Spinal cord (tissue), 10 donors: ENCODE data around the gene PDCD2L. TPM values are rescaled to one million over a fixed set of nuclear protein-coding genes. Genes with fewer than 3 reads are reported as not detected.
"Not testable (repeated sequence)": the region's sequence is repeated elsewhere in the genome, so short reads cannot be mapped to it uniquely, and the experiment has no call there.

Experiments
- DNase-seq, 6 donors: peaks; one replicate each; pipeline versions ENCODE4 v3.0.0 to v3.0.0-alpha.2; 2013 to 2015; ENCODE audit warnings: low spot score in 6 of 6, low read depth in 4 of 6
- H3K27ac ChIP-seq: one replicate; pipeline ENCODE4 v1.5.1; 2013; ENCODE audit warnings: low read depth, low read length, control low read depth
- H3K27me3 ChIP-seq: one replicate; pipeline ENCODE4 v1.6.1; 2013; ENCODE audit warnings: low read length; ENCODE audit not compliant: control insufficient read depth, insufficient read depth
- H3K36me3 ChIP-seq: one replicate; pipeline ENCODE4 v1.6.1; 2013; ENCODE audit warnings: low read length; ENCODE audit not compliant: control insufficient read depth, insufficient read depth
- H3K4me1 ChIP-seq: one replicate; pipeline ENCODE4 v1.6.1; 2013; ENCODE audit warnings: low read length; ENCODE audit not compliant: control insufficient read depth, insufficient read depth
- H3K4me3 ChIP-seq: one replicate; pipeline ENCODE4 v1.5.1; 2013; ENCODE audit warnings: low read depth, low read length, control low read depth
- H3K9me3 ChIP-seq: one replicate; pipeline ENCODE4 v1.6.1; 2013; ENCODE audit warnings: low read length; ENCODE audit not compliant: control insufficient read depth, insufficient read depth
- WGBS: methylation state at CpG from one replicate; pipeline ENCODE4 v1.1.5; 2013; ENCODE audit warnings: missing lambda C conversion rate; ENCODE audit not compliant: insufficient coverage; 5-methylcytosine and 5-hydroxymethylcytosine counted together
- polyA plus RNA-seq, 2 donors: library from polyadenylated mRNA; unstranded; fragments of 120-200 nt; gene quantifications; one replicate each; pipeline ENCODE4 v1.2.1, GENCODE V29; 2013; ENCODE audit not compliant: insufficient read length in 2 of 2
- total RNA-seq, 2 donors: library from RNA; depleted of rRNA in 1 of 2; stranded (reverse); fragments of 120-200 nt in 1 of 2; fragments of >200 nt in 1 of 2; gene quantifications; one replicate each; pipeline versions ENCODE4 v1.2.3 to v1.2.4, GENCODE V29; 2013 to 2014
- donor health status: healthy.

The PDCD2L gene
- total and polyA plus RNA-seq, 4 donors, result 9.0 to 19.7 (median 18.8) TPM

DNA sequence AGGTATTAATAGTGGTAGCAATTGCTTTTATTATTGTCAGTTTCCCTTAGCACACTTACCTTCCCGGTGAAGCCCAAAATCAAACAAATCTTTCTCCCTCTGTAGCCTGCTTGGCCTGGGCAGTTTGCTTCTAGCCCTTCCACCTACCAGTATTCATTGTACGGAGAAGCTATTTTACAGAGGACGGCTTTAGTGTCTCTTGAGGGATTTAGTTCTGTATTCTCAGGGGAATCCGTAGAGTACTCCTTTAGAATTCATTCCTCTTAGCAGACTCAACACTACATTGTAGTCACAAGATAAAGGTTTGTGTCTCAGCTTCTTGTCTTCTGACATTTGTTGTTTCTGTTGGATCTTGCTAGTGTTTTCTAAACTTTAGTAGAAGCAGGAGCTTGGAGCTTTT is 53.2 kb downstream of the PDCD2L start:
- H3K4me1 ChIP-seq, result no peaks in the 10 kb centered on the region
- WGBS, result no CpG with 5 or more reads among the region's 4 CpGs
- DNase-seq, result no peak
- H3K9me3 ChIP-seq, result no peaks in the 10 kb centered on the region
- no peak overlapping the region for H3K4me3 ChIP-seq
- H3K36me3 ChIP-seq, result peaks cover 40% of the 10 kb centered on the region
- H3K27me3 ChIP-seq, result no peaks in the 10 kb centered on the region
- H3K27ac ChIP-seq, result no peak overlapping the region

DNA sequence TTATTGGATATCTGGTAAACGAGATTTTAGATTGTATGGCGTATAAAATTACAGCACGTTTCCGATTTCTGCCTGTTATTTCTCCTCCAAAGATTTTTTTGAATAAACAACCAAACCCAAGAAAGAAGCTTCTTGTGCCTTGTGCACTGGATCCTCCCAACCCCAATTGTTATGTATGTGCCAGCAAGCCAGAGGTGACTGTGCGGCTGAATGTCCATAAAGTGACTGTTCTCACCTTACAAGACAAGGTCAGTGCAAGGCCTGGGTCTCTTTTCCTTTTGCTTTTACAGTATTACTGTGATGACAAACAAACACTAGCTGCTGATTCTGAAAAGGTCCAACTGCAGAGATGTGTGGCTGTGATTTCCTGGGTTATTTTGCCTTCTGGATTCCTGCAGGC is 54.5 kb downstream of the PDCD2L start:
- Histone ChIP-seq H3K4me1 (no peaks in the 10 kb centered on the region), H3K27me3 (no peaks in the 10 kb centered on the region), H3K4me3 (no peak overlapping the region), H3K36me3 (peaks cover 47% of the 10 kb centered on the region), H3K27ac (no peak overlapping the region), H3K9me3 (no peaks in the 10 kb centered on the region)
- DNase-seq, result no peak
- 100% methylated on average over 1 of the region's 5 CpGs for WGBS

DNA sequence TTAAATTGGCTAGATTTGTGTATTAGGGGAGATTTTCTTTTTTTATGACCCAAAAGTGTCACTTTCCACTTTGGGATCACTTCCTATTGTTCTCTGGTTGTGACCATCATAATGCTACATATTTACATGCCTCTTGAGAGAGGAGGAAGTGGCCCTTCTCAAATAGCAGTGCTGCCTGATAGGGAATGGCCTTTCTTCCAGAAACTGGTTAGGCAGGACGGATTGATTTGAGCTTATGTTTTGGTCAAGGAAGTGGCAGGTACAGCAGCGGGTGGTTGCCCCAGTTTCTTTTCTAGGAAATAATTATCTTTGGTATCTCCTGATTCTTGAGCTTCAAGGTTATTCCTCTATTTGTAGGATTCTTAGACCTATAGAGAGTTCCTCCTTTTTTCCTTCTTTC is 55.4 kb downstream of the PDCD2L start:
- DNase-seq, result no peak
- Histone ChIP-seq H3K27me3 (no peaks in the 10 kb centered on the region), H3K4me1 (no peaks in the 10 kb centered on the region), H3K27ac (no peak overlapping the region), H3K36me3 (peaks cover 49% of the 10 kb centered on the region), H3K9me3 (no peaks in the 10 kb centered on the region), H3K4me3 (no peak overlapping the region)
- 100% methylated on average over 1 of the region's 2 CpGs for WGBS

DNA sequence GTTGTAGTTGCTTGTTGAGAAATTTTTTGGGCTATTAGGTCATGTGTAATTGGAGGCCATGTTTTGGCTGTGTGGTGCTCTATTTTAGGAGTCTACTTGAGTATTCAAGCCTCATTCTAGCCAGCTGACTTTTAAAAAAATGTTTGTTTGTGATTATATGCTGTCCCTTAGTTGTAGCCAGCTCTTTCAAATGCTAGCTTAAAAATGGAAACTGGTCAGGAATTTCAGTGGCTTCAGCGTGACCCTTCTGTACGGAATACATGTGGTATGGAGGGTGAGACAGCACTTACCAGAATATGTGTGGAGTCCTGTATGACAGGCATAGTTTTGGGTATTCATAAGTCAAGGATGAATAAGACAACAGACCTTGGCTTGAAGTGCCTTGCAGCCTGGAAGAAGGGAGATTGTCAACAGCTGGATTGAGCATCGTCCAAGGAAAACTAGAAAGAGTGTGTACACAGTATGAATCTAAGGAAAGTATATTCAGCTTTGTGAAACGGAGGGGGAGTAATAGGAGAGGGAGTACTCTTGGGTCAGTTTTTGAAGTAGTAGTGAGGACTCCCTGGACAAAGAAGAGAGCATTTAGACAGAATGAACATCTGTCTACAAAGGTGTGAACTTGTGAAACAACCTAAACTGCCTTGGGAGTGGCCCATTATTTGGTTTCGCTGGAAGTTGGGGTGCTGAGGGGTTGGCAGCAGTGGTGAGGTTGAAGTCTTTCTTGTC is 57.3 kb downstream of the PDCD2L start:
- no peak overlapping the region for H3K4me3 ChIP-seq
- H3K36me3 ChIP-seq, result peaks cover 53% of the 10 kb centered on the region
- no peak for DNase-seq
- H3K4me1 ChIP-seq, result no peaks in the 10 kb centered on the region
- no peaks in the 10 kb centered on the region for H3K9me3 ChIP-seq
- 90% methylated on average over 5 of the region's 5 CpGs for WGBS
- H3K27ac ChIP-seq, result no peak overlapping the region
- no peaks in the 10 kb centered on the region for H3K27me3 ChIP-seq

GRCh38 chr19:34464785-34465184 is 60.6 kb downstream of the PDCD2L start:
- H3K27me3 ChIP-seq, DNase-seq, H3K27ac ChIP-seq, H3K4me1 ChIP-seq, H3K9me3 ChIP-seq, H3K4me3 ChIP-seq: not testable (repeated sequence)
- peaks cover 57% of the 10 kb centered on the region for H3K36me3 ChIP-seq
- 100% methylated on average over 3 of the region's 4 CpGs for WGBS

GRCh38 chr19:34468409-34468808 is 64.2 kb downstream of the PDCD2L start:
- Histone ChIP-seq H3K9me3 (no peaks in the 10 kb centered on the region), H3K4me3 (no peak overlapping the region), H3K36me3 (peaks cover 51% of the 10 kb centered on the region), H3K4me1 (no peaks in the 10 kb centered on the region), H3K27me3 (no peaks in the 10 kb centered on the region), H3K27ac (no peak overlapping the region)
- WGBS, result no CpG with 5 or more reads among the region's 1 CpG
- DNase-seq, result no peak

DNA sequence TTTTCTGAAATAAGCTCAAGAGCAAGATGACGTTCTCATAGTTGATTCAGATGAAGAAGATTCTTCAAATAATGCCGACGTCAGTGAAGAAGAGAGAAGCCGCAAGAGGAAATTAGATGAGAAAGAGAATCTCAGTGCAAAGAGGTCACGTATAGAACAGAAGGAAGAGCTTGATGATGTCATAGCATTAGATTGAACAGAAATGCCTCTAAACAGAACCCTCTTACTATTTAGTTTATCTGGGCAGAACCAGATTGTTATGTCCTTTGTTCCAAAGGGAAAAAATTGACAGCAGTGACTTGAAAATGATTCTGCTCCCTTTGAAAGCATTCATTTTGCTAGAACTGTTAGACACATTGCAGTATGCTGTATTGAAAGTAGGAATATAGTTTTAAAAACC is 64.8 kb downstream of the PDCD2L start:
- WGBS, result 80% methylated on average over 2 of the region's 5 CpGs
- H3K4me1 ChIP-seq, DNase-seq: not testable (repeated sequence)

GRCh38 chr19:34471906-34472700 is 67.9 kb downstream of the PDCD2L start:
- H3K36me3 ChIP-seq, result peaks cover 30% of the 10 kb centered on the region
- DNase-seq, result no peak
- no peak overlapping the region for H3K27ac ChIP-seq
- no peak overlapping the region for H3K4me3 ChIP-seq
- no peaks in the 10 kb centered on the region for H3K27me3 ChIP-seq
- H3K4me1 ChIP-seq, result no peaks in the 10 kb centered on the region
- H3K9me3 ChIP-seq, result no peaks in the 10 kb centered on the region
- WGBS, result 83% methylated on average over 4 of the region's 8 CpGs

More for the DNA sequence above, 64.8 kb downstream of the PDCD2L start:
- not testable (repeated sequence) for H3K9me3 ChIP-seq, H3K27ac ChIP-seq, H3K27me3 ChIP-seq, H3K4me3 ChIP-seq
- peaks cover 50% of the 10 kb centered on the region for H3K36me3 ChIP-seq

DNA sequence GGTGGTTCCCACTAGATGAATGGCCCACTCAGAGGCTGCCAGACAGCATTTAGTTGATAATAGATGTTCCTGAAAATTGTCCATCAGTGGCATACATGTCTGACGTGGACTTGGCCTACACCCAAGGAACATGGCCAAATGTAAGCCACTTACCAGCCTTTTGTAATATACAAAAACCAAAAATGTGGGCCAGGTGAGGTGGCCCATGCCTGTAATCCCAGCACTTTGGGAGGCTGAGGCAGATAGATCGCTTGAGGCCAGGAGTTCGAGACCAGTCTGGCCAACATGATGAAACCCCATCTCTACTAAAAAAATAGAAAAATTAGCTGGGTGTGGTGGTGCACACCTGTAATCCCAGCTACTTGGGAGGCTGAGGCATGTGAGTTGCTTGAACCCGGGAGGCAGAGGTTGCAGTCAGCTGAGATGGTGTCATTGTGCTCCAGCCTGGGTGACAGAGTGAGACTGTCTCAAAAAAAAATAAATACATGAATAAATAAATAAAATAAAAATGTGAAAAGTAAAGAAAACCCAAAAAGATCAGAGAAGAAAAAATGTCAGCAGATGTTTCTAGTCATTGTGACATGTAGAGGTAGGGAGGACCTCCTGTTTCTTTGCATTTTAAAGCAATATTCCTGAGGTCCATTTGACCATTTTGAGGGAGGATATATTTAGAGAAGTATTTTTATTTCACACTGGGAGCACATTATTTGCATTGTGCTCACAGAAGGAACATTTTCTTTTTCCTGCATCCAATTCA is 70.2 kb downstream of the PDCD2L start:
- Histone ChIP-seq H3K27ac (no peak overlapping the region), H3K27me3 (no peaks in the 10 kb centered on the region), H3K9me3 (no peaks in the 10 kb centered on the region), H3K4me1 (no peaks in the 10 kb centered on the region), H3K36me3 (peaks cover 22% of the 10 kb centered on the region), H3K4me3 (no peak overlapping the region)
- WGBS, result no CpG with 5 or more reads among the region's 4 CpGs
- DNase-seq, result peak in 2 of 6 donors; percentile 6 to 29
